DOHH2 (cell line): ENCODE measurements around the gene WHRN.

Experiments used
- CTCF ChIP-seq: fragments of 200-600 bp; sonication (generic); IDR thresholded peaks from one replicate; pipeline ENCODE4 v1.5.1; 2014; ENCODE audit warnings: antibody characterized with exemption, mild to moderate bottlenecking, low read depth, low read length; ENCODE audit not compliant: poor library complexity, severe bottlenecking
- EZH2phosphoT487 ChIP-seq: fragments of 200-600 bp; sonication (generic); IDR thresholded peaks from 2 replicates; pipeline ENCODE4 v1.6.1; 2017; ENCODE audit warnings: borderline replicate concordance, mild to moderate bottlenecking, antibody characterized with exemption, low read length, moderate library complexity, mixed read lengths

- no peak for TF ChIP-seq CTCF
- TF ChIP-seq EZH2phosphoT487, result no peak
Observed at GRCh38 chr9:114445616-114446015, 59.7 kb downstream of the WHRN start.
